CD4-positive, alpha-beta T cell (primary cell): ENCODE data around the gene ACSBG1. TPM values are rescaled to one million over a fixed set of nuclear protein-coding genes. Genes with fewer than 3 reads are reported as not detected.
A peak's percentile ranks its signal among the peaks of the same experiment; 100 is the strongest.

ENCODE experiments used
- ATAC-seq: fragments of 200-7000 bp; cut with Tn5 transposase; one replicate; pipeline ENCODE4 v1.10.0; 2022; ENCODE audit warnings: mild to moderate bottlenecking; ENCODE audit not compliant: poor library complexity
- CTCF ChIA-PET: fragments of 350-600 bp; sonication (Branson Sonifier 250); formaldehyde crosslinking; loops from one replicate; lab custom pipeline; 2021; ENCODE audit warnings: antibody characterized with exemption, inconsistent platforms; lab: Charles Lee
- POLR2A ChIA-PET: fragments of 350-600 bp; sonication (Branson Sonifier 250); formaldehyde crosslinking; loops from one replicate; lab custom pipeline; 2021; ENCODE audit warnings: antibody characterized with exemption, inconsistent platforms; lab: Charles Lee
- DNase-seq, 14 experiments: peaks; one replicate each; pipeline ENCODE4 v3.0.0-alpha.2; 2013 to 2020; ENCODE audit warnings: mixed read lengths in 2 of 14
- H3K27ac ChIP-seq, 2 donors: one replicate each; pipeline versions ENCODE4 v1.5.1 to v1.7.0; 2013; ENCODE audit warnings: low read length in 2 of 2, low read depth in 1 of 2, mild to moderate bottlenecking in 1 of 2
- H3K27me3 ChIP-seq, 2 experiments: 1 replicate in 1 of 2; 2 replicates in 1 of 2; pipeline versions ENCODE4 v1.6.1 to v1.7.0; 2013; ENCODE audit warnings: low read length in 2 of 2, control low read depth in 1 of 2, mild to moderate bottlenecking in 1 of 2, moderate library complexity in 1 of 2; ENCODE audit not compliant: insufficient read depth in 2 of 2, control insufficient read depth in 1 of 2
- H3K36me3 ChIP-seq: one replicate; pipeline ENCODE4 v1.6.1; 2013; ENCODE audit warnings: low read length, control low read depth; ENCODE audit not compliant: insufficient read depth
- H3K4me1 ChIP-seq: one replicate; pipeline ENCODE4 v1.6.1; 2013; ENCODE audit warnings: low read length, control low read depth; ENCODE audit not compliant: insufficient read depth
- H3K4me3 ChIP-seq: one replicate; pipeline ENCODE4 v1.5.1; 2013; ENCODE audit warnings: mild to moderate bottlenecking, low read length, moderate library complexity
- H3K9me3 ChIP-seq, 2 experiments: 1 replicate in 1 of 2; 2 replicates in 1 of 2; pipeline versions ENCODE4 v1.6.1 to v1.7.0; 2013; ENCODE audit warnings: low read length in 2 of 2, mild to moderate bottlenecking in 2 of 2, control low read depth in 1 of 2, moderate library complexity in 1 of 2; ENCODE audit not compliant: control insufficient read depth in 1 of 2, insufficient read depth in 1 of 2
- H3K27ac Mint-ChIP-seq: one replicate; pipeline ENCODE4 v1.8.0; 2020; ENCODE audit warnings: mixed read lengths
- H3K27me3 Mint-ChIP-seq: one replicate; pipeline ENCODE4 v1.8.0; 2021; ENCODE audit warnings: mixed read lengths
- H3K36me3 Mint-ChIP-seq: one replicate; pipeline ENCODE4 v1.8.0; 2021; ENCODE audit warnings: low read depth, mixed read lengths
- H3K4me1 Mint-ChIP-seq: one replicate; pipeline ENCODE4 v1.8.0; 2021; ENCODE audit warnings: low read depth, mixed read lengths
- H3K4me3 Mint-ChIP-seq: one replicate; pipeline ENCODE4 v1.8.0; 2020; ENCODE audit warnings: mild to moderate bottlenecking, mixed read lengths
- H3K9me3 Mint-ChIP-seq: one replicate; pipeline ENCODE4 v1.8.0; 2020; ENCODE audit warnings: mixed read lengths
- intact Hi-C, 2 experiments: fragments of 100-400 bp; cut with DNase I in 1 of 2; cut with micrococcal nuclease in 1 of 2; formaldehyde crosslinking; loops; one replicate each; pipeline versions ENCODE4 v1.15.1 to v1.9.0; 2023 to 2025; cut with DNase I, micrococcal nuclease
- total RNA-seq, 174 experiments: library from RNA in 2 of 174; stranded (reverse) in 2 of 174; gene quantifications; one replicate each; pipeline ENCODE4 v1.2.3 and lab custom pipeline; 2021 to 2026
- TF ChIP-seq, protein P1 (sequence below): fragments of 200-600 bp; IDR thresholded peaks from one replicate; pipeline ENCODE4 v1.8.0; 2022; ENCODE audit warnings: antibody characterized with exemption, mild to moderate bottlenecking

The ACSBG1 gene
- total RNA-seq, 2 experiments from 2014 or later: 0.05 to 0.22 TPM

GRCh38 chr15:78130466-78131294, 103.7 kb downstream of the ACSBG1 start:
- CTCF ChIA-PET: interaction anchor here (0.7 to 2.1 kb wide), 13 partner anchors 13 to 220 kb away, joined by 3 to 9 read pairs (median 3); partner anchors contain the start of gene IDH3A
- peak; percentile 38 for ATAC-seq
- peaks cover 27% of the 10 kb centered on the region for H3K4me1 Mint-ChIP-seq

DNA sequence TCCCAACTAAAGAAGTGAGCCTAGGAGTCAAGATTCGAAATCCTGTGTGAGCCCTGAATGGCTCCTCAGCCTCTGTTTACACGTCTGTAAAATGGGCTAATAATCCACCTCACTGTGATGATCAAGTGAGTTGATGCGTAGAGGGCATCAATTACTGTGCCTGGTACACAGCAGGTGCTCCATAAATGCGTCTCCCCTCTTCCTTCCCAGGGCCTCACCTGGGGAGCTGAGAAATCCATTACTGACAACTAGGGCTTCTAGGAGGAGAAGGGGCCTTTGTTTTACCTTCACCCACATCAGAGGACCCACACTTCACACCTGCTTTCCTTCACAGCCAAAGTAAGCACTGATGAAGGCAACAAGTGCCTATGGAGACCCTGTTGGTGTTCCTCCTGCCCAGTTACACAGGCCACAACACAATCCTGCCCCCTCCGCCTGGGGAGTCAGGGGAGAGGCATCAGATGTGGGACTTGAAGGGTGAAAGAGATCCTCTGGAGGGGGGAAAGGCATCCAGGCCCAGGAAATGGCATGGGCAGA, 104.5 kb downstream of the ACSBG1 start:
- H3K4me1 Mint-ChIP-seq: peaks cover 27% of the 10 kb centered on the region
- no peaks in the 10 kb centered on the region for H3K27me3 ChIP-seq
- H3K27ac ChIP-seq: peak overlapping the region in 1 of 2 donors; percentile 39
- peak overlapping the region; percentile 73 for H3K27ac Mint-ChIP-seq
- no peak overlapping the region for H3K4me3 ChIP-seq
- peak in 2 of 14 experiments; percentile 38 to 44 for DNase-seq
- peak overlapping the region; percentile 89 for H3K4me3 Mint-ChIP-seq
- ChIA-PET CTCF (interaction anchor here (1.2 to 2.1 kb wide), 2 partner anchors 18 to 110 kb away, joined by 3 to 7 read pairs; no protein-coding TSS in a partner anchor), POLR2A (interaction anchor here (1.0 to 2.7 kb wide), 4 partner anchors 19 to 308 kb away, joined by 3 to 27 read pairs (median 10); partner anchors contain the start of genes DNAJA4, IDH3A and IREB2)
- H3K27me3 Mint-ChIP-seq: no peaks in the 10 kb centered on the region
- intact Hi-C loops: loop anchor here (2.0 to 5.0 kb wide), 2 partner anchors 17 to 112 kb away; no protein-coding TSS in a partner anchor
- H3K36me3 Mint-ChIP-seq: no peaks in the 10 kb centered on the region
- H3K36me3 ChIP-seq: no peaks in the 10 kb centered on the region
- H3K9me3 Mint-ChIP-seq: no peaks in the 10 kb centered on the region
- TF ChIP-seq, protein P1, sequence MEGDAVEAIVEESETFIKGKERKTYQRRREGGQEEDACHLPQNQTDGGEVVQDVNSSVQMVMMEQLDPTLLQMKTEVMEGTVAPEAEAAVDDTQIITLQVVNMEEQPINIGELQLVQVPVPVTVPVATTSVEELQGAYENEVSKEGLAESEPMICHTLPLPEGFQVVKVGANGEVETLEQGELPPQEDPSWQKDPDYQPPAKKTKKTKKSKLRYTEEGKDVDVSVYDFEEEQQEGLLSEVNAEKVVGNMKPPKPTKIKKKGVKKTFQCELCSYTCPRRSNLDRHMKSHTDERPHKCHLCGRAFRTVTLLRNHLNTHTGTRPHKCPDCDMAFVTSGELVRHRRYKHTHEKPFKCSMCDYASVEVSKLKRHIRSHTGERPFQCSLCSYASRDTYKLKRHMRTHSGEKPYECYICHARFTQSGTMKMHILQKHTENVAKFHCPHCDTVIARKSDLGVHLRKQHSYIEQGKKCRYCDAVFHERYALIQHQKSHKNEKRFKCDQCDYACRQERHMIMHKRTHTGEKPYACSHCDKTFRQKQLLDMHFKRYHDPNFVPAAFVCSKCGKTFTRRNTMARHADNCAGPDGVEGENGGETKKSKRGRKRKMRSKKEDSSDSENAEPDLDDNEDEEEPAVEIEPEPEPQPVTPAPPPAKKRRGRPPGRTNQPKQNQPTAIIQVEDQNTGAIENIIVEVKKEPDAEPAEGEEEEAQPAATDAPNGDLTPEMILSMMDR: no peak
- peaks cover 18% of the 10 kb centered on the region for H3K4me1 ChIP-seq
- no peak for ATAC-seq
- no peaks in the 10 kb centered on the region for H3K9me3 ChIP-seq

More at GRCh38 chr15:78130466-78131294, 103.7 kb downstream of the ACSBG1 start:
- H3K27ac Mint-ChIP-seq: peak overlapping the region; percentile 73
- DNase-seq: peak in 5 of 14 experiments; percentile 20 to 45 (median 27)
- Histone ChIP-seq H3K4me1 (peaks cover 18% of the 10 kb centered on the region), H3K27ac (peak overlapping the region in 1 of 2 donors; percentile 39), H3K9me3 (no peaks in the 10 kb centered on the region), H3K36me3 (no peaks in the 10 kb centered on the region), H3K4me3 (peak overlapping the region; percentile 10), H3K27me3 (no peaks in the 10 kb centered on the region)
- no peaks in the 10 kb centered on the region for H3K9me3 Mint-ChIP-seq
- no peaks in the 10 kb centered on the region for H3K27me3 Mint-ChIP-seq
- TF ChIP-seq, protein P1: no peak
- POLR2A ChIA-PET: interaction anchor here (0.8 to 2.7 kb wide), 5 partner anchors 18 to 307 kb away, joined by 4 to 27 read pairs (median 5); partner anchors contain the start of genes DNAJA4, IDH3A and IREB2
- no peaks in the 10 kb centered on the region for H3K36me3 Mint-ChIP-seq
- intact Hi-C loops: loop anchor here (1.0 to 5.0 kb wide), 5 partner anchors 18 to 112 kb away; partner anchors contain the start of gene IDH3A (in 1 of the 2)
- H3K4me3 Mint-ChIP-seq: peak overlapping the region; percentile 89

DNA sequence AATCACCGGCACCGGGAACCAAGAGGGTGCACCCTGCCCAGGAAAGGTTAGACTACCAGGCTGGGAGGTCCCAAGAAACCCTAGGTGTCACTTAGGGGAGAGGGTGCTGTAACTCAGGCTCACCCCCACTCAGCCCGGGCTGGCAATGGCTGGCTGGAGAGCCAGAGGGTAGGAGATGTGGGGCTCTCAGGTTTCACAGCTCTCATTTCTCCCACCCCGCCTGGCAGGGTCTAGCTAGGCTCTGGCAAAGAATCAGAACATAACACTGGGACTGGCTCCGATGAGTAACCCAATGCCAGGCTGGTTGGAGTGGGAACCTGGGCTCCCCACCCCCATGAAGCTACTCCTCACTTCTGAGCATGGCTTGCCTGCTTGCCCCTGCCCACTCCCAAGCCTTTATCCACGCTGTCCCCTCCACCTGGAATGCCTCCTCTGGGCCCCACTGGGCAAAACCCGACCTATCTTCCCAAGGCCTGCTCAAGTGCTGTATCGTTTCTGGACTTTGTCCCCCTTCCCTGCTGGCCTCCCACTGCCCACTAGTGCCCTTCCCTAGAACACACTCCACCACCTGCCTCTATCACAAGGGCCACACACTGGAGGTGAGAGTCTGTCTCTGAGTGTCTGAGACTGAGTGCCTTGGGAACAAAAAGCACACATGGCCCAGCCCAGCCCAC, 105.2 kb downstream of the ACSBG1 start:
- ATAC-seq (no peak), DNase-seq (peak in 2 of 14 experiments; percentile 30 to 46)
- H3K4me1 ChIP-seq: peaks cover 18% of the 10 kb centered on the region
- Mint-ChIP-seq H3K27me3 (no peaks in the 10 kb centered on the region), H3K4me3 (no peak overlapping the region), H3K9me3 (no peaks in the 10 kb centered on the region), H3K27ac (peak overlapping the region; percentile 73), H3K36me3 (no peaks in the 10 kb centered on the region), H3K4me1 (peaks cover 27% of the 10 kb centered on the region)
- H3K27me3 ChIP-seq: no peaks in the 10 kb centered on the region
- no peak overlapping the region for H3K4me3 ChIP-seq
- CTCF ChIA-PET: interaction anchor here (1.0 kb wide), 1 partner anchor 67 kb away, joined by 3 read pairs; no protein-coding TSS in a partner anchor
- TF ChIP-seq, protein P1: no peak
- intact Hi-C loops: no loop called here
- POLR2A ChIA-PET: interaction anchor here (1.0 kb wide), 1 partner anchor 136 kb away, joined by 3 read pairs; no protein-coding TSS in a partner anchor
- peak overlapping the region in 1 of 2 donors; percentile 39 for H3K27ac ChIP-seq
- H3K36me3 ChIP-seq: no peaks in the 10 kb centered on the region
- H3K9me3 ChIP-seq: no peaks in the 10 kb centered on the region
